OCI-LY3 (cell line): ENCODE measurements around the gene HOXA5.

Experiments used
- EZH2phosphoT487 ChIP-seq: fragments of 200-600 bp; shearing (Covaris generic); IDR thresholded peaks from 2 replicates; pipeline ENCODE4 v1.6.1; 2018; ENCODE audit warnings: antibody characterized with exemption, mixed run types, low read depth
- TF ChIP-seq, protein P1 (sequence below): fragments of 200-600, 300-600 bp; sonication (generic); IDR thresholded peaks from 2 replicates; pipeline ENCODE4 v1.5.1; 2014; ENCODE audit warnings: antibody characterized with exemption, low read length, low read depth

DNA sequence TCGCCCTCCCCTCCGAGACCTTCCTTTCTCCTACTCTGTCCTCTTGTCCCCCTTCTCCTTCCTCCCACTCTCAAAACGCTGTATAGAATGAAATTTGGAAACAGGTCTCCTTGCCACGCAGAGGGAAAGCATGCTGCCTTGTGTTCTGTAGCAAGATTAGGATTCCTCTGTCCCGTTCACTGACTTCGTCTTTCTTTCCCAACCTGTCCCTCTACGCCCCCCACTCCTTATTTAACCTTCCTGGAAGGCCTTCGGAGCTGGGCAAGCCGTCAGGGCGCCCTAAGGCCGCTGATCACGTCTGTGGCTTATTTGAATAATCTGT lies 20.5 kb upstream of the HOXA5 start:
- TF ChIP-seq, protein P1, sequence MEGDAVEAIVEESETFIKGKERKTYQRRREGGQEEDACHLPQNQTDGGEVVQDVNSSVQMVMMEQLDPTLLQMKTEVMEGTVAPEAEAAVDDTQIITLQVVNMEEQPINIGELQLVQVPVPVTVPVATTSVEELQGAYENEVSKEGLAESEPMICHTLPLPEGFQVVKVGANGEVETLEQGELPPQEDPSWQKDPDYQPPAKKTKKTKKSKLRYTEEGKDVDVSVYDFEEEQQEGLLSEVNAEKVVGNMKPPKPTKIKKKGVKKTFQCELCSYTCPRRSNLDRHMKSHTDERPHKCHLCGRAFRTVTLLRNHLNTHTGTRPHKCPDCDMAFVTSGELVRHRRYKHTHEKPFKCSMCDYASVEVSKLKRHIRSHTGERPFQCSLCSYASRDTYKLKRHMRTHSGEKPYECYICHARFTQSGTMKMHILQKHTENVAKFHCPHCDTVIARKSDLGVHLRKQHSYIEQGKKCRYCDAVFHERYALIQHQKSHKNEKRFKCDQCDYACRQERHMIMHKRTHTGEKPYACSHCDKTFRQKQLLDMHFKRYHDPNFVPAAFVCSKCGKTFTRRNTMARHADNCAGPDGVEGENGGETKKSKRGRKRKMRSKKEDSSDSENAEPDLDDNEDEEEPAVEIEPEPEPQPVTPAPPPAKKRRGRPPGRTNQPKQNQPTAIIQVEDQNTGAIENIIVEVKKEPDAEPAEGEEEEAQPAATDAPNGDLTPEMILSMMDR = no peak
- TF ChIP-seq EZH2phosphoT487 = no peak
